HepG2 (cell line): Measurements from ENCODE around the gene IL1RL2. TPM values are rescaled to one million over a fixed set of nuclear protein-coding genes. Genes with fewer than 3 reads are reported as not detected.

Experiments used
- ATAC-seq: fragments of 200-7000 bp; cut with Tn5 transposase; 3 replicates; pipeline ENCODE4 v1.9.1; 2020; ENCODE audit warnings: mild to moderate bottlenecking, moderate library complexity
- BruUV-seq: library from RNA; stranded (reverse); fragments of 400-500 nt; replicated peaks from 2 replicates; lab custom pipeline; 2021; lab: Mats Ljungman, UMichigan
- CTCF ChIA-PET: fragments of 300-600 bp; formaldehyde crosslinking; extraction: SDS; loops from one replicate; lab custom pipeline; 2021; ENCODE audit warnings: low total read pairs, inconsistent platforms, low intra/inter-chr PET ratio; lab: Yijun Ruan, JAX
- POLR2A ChIA-PET: fragments of 350-600 bp; sonication (Branson Sonifier 250); formaldehyde crosslinking; loops from one replicate; lab custom pipeline; 2020; ENCODE audit warnings: antibody characterized with exemption, inconsistent platforms; lab: Yijun Ruan, JAX
- DNase-seq: peaks from one replicate; pipeline ENCODE4 v3.0.0-alpha.2; 2015; ENCODE audit warnings: low spot score
- FAIRE-seq: peaks from 3 replicates; lab custom pipeline; 2011; peaks lifted over from hg19 to GRCh38; lab: Jason Lieb, UNC
- H2AFZ ChIP-seq: one replicate; pipeline ENCODE4 v1.6.1; 2011; ENCODE audit warnings: low read length, inconsistent platforms
- H3K27ac ChIP-seq: fragments of 300-600 bp; 3 replicates; pipeline ENCODE4 v1.8.0; 2011; ENCODE audit warnings: mixed run types, mild to moderate bottlenecking, mixed read lengths, low read length, inconsistent platforms; ENCODE audit not compliant: insufficient read depth; ENCODE audit errors: extremely low read length
- H3K27me3 ChIP-seq, 2 experiments: fragments of 200-600 bp in 1 of 2; 2 replicates in 1 of 2; 3 replicates in 1 of 2; pipeline versions ENCODE4 v1.6.0 to v1.8.0; 2011; ENCODE audit warnings: low read length in 2 of 2, mild to moderate bottlenecking in 2 of 2, moderate library complexity in 2 of 2, inconsistent platforms in 1 of 2; ENCODE audit not compliant: insufficient read depth in 2 of 2, control insufficient read depth in 1 of 2
- H3K36me3 ChIP-seq, 2 experiments: fragments of 200-600 bp in 1 of 2; replicated peaks in 1 of 2; 2 replicates in 1 of 2; 3 replicates in 1 of 2; pipeline versions ENCODE4 v1.5.1 to v1.8.0; 2011; ENCODE audit warnings: low read length in 2 of 2, inconsistent platforms in 1 of 2; ENCODE audit not compliant: insufficient read depth in 2 of 2, control insufficient read depth in 1 of 2
- H3K4me1 ChIP-seq: 2 replicates; pipeline ENCODE4 v1.5.1; 2012; ENCODE audit warnings: low read length, inconsistent platforms; ENCODE audit not compliant: insufficient read depth
- H3K4me2 ChIP-seq: 2 replicates; pipeline ENCODE4 v1.6.0; 2011; ENCODE audit warnings: low read depth, low read length, inconsistent platforms
- H3K4me3 ChIP-seq, 3 experiments: fragments of 200-600 bp in 1 of 3; sonication (generic), shearing (Covaris generic) in 1 of 3; replicated peaks in 1 of 3; 2 replicates each; pipeline ENCODE4 v1.5.1; 2011 to 2016; ENCODE audit warnings: low read length in 3 of 3, inconsistent platforms in 2 of 3, low read depth in 2 of 3, mild to moderate bottlenecking in 2 of 3, control low read depth in 1 of 3, mixed read lengths in 1 of 3; ENCODE audit not compliant: insufficient read depth in 1 of 3
- H3K79me2 ChIP-seq: one replicate; pipeline ENCODE4 v1.6.1; 2011; ENCODE audit warnings: low read length, inconsistent platforms; ENCODE audit not compliant: insufficient read depth
- H3K9ac ChIP-seq: 2 replicates; pipeline ENCODE4 v1.6.0; 2011; ENCODE audit warnings: mild to moderate bottlenecking, low read depth, low read length, inconsistent platforms; ENCODE audit not compliant: insufficient read depth
- H3K9me3 ChIP-seq: 2 replicates; pipeline ENCODE4 v1.5.1; 2012; ENCODE audit warnings: mild to moderate bottlenecking, low read length
- H4K20me1 ChIP-seq: 2 replicates; pipeline ENCODE4 v1.6.0; 2011; ENCODE audit warnings: inconsistent platforms, mild to moderate bottlenecking, low read length, moderate library complexity; ENCODE audit not compliant: insufficient read depth
- EHMT2 ChIP-seq: fragments of 200-600 bp; sonication (generic); IDR thresholded peaks from 2 replicates; pipeline ENCODE4 v1.7.0; 2017; ENCODE audit warnings: antibody characterized with exemption, low read depth, low read length, borderline replicate concordance
- FOSL2 ChIP-seq: sonication (generic); formaldehyde crosslinking; IDR thresholded peaks from 2 replicates; pipeline ENCODE4 v1.4.0; 2020; ENCODE audit warnings: missing genetic modification reagents
- FOXK1 ChIP-seq: sonication (generic); formaldehyde crosslinking; IDR thresholded peaks from 2 replicates; pipeline ENCODE4 v1.4.0; 2020; ENCODE audit warnings: low read depth, missing genetic modification reagents, borderline replicate concordance
- FOXP1 ChIP-seq, 2 experiments: fragments of 450-650 bp in 1 of 2; IDR thresholded peaks; 2 replicates each; pipeline ENCODE4 v1.6.1; 2017 to 2018; ENCODE audit warnings: antibody characterized with exemption in 1 of 2
- GATAD2A ChIP-seq: IDR thresholded peaks from 2 replicates; pipeline ENCODE4 v1.6.1; 2016
- NFE2L1 ChIP-seq: sonication (generic); formaldehyde crosslinking; IDR thresholded peaks from 2 replicates; pipeline ENCODE4 v1.4.0; 2020; ENCODE audit warnings: missing genetic modification reagents, mild to moderate bottlenecking, borderline replicate concordance
- NR2F6 ChIP-seq, 2 experiments: IDR thresholded peaks; 2 replicates each; pipeline ENCODE4 v1.6.1; 2016; ENCODE audit warnings: antibody characterized with exemption in 1 of 2, mild to moderate bottlenecking in 1 of 2
- PPARG ChIP-seq: conservative IDR thresholded peaks from 2 replicates; pipeline ENCODE4 v1.6.1; 2016; ENCODE audit warnings: missing biosample characterization, missing genetic modification reagents
- RXRB ChIP-seq: IDR thresholded peaks from 2 replicates; pipeline ENCODE4 v1.6.1; 2016; ENCODE audit warnings: borderline replicate concordance, missing genetic modification reagents, missing compliant biosample characterization
- SALL1 ChIP-seq: sonication (generic); formaldehyde crosslinking; IDR thresholded peaks from 2 replicates; pipeline ENCODE4 v1.8.0; 2022; ENCODE audit warnings: mild to moderate bottlenecking, missing genetic modification reagents
- TBX3 ChIP-seq: fragments of 450-650 bp; IDR thresholded peaks from 2 replicates; pipeline ENCODE4 v1.6.1; 2017; ENCODE audit warnings: antibody characterized with exemption, mild to moderate bottlenecking, inconsistent platforms, borderline replicate concordance
- TCF7L2 ChIP-seq: IDR thresholded peaks from 2 replicates; pipeline ENCODE4 v1.6.1; 2011; ENCODE audit warnings: mild to moderate bottlenecking, low read depth, low read length, moderate library complexity
- ZNF350 ChIP-seq: sonication (generic); formaldehyde crosslinking; IDR thresholded peaks from 2 replicates; pipeline ENCODE4 v1.4.0; 2020; ENCODE audit warnings: mild to moderate bottlenecking, low read depth, missing genetic modification reagents, borderline replicate concordance
- ZNF605 ChIP-seq: sonication (generic); formaldehyde crosslinking; IDR thresholded peaks from 2 replicates; pipeline ENCODE4 v1.8.0; 2022; ENCODE audit warnings: mild to moderate bottlenecking, missing genetic modification reagents
- WGBS: methylation state at CpG from one replicate; pipeline ENCODE4 v1.1.6; 2017; ENCODE audit warnings: low lambda C conversion rate; 5-methylcytosine and 5-hydroxymethylcytosine counted together
- in situ Hi-C: cut with HindIII; loops from 2 replicates; pipeline ENCODE4 v1.10.0; 2017; ENCODE audit warnings: low pct_unique_long_range_greater_than_20kb; ENCODE audit not compliant: extremely low pct_ligation_motif_present
- intact Hi-C: fragments of 100-400 bp; cut with micrococcal nuclease; formaldehyde crosslinking; loops from one replicate; pipeline ENCODE4 v1.10.0; 2022; ENCODE audit not compliant: unreplicated experiment
- polyA plus RNA-seq, 8 experiments: library from polyadenylated mRNA; depleted of rRNA in 3 of 8; stranded (reverse) in 7 of 8; unstranded in 1 of 8; fragments of >200 nt; fragmentation: Illumina TruSeq in 4 of 8; extraction: Trizol in 4 of 8; gene quantifications; 2 replicates each; pipeline versions ENCODE4 v1.2.1 to v1.2.3, GENCODE V29; 2011 to 2016; ENCODE audit warnings: low read depth in 4 of 8, missing spikeins in 1 of 8, mixed read lengths in 1 of 8; ENCODE audit not compliant: insufficient read depth in 1 of 8
- total RNA-seq, 5 experiments: library from RNA; depleted of rRNA; stranded (reverse); fragments of >200 nt; fragmentation: Illumina TruSeq; extraction: Trizol; gene quantifications; 2 replicates each; pipeline ENCODE4 v1.2.3, GENCODE V29; 2016; ENCODE audit warnings: low read depth in 1 of 5
- TF ChIP-seq, protein P1 (sequence below): IDR thresholded peaks from 2 replicates; pipeline ENCODE4 v1.6.1; 2018; ENCODE audit warnings: missing genetic modification reagents, mild to moderate bottlenecking, missing compliant biosample characterization
- TF ChIP-seq, protein P2 (sequence below): sonication (generic); formaldehyde crosslinking; IDR thresholded peaks from 2 replicates; pipeline ENCODE4 v1.4.0; 2020; ENCODE audit warnings: missing genetic modification reagents
- TF ChIP-seq, protein P3 (sequence below): sonication (generic); formaldehyde crosslinking; conservative IDR thresholded peaks from 2 replicates; pipeline ENCODE4 v1.4.0; 2020; ENCODE audit warnings: mild to moderate bottlenecking, missing genetic modification reagents, moderate library complexity

Gene IL1RL2
- total and polyA plus RNA-seq, 2 of the 13 experiments (the other 11 are each of a cell fraction or from before 2014, with no cell fraction given): 0.03 TPM; not detected in 1

DNA sequence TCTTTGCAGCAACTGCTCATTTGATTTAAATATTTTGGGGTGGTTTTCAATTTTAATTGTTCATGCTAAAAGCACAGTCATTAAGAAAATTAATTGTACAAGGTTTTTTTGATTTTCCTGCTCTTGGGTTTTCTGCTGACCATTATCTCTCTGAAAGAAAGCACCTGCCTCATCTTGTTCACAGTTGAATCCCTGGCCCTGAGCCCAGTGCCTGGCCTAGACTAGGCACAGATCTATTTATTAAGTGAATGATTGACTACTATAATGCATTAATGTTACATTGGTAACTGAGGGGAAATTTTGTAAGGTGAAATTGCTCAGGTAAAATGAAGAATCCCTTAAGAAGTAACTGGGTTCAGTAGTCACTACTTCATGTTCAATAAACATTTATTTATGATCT, 22.0 kb downstream of the IL1RL2 start (continued):
- TF ChIP-seq TCF7L2: no peak
- TF ChIP-seq, all 625 proteins: peak for 0

DNA sequence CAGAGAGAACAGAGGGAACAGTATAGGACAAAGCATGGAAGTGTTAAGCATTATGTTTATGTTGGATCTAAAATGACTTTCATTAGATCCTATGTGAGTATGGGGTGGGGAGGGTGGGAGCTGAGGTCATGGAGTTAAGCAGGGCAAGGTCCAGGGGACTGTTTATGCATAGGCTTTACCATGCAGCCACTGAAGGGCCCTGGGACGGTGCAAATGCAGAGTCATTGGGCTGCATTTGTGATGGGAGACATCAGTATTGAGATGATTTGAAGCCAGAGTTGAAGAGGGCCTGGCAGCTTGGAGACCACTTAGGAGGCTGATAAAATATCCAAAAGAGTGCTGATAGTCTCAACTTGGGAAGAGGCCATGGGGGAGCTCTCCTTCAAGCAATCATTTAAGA, 22.7 kb downstream of the IL1RL2 start:
- no peak for FAIRE-seq
- in situ Hi-C loops: no loop called here
- WGBS: 0% methylated on average over 1 of the region's 1 CpG
- TF ChIP-seq GATAD2A (CRISPR knock-in tag) (0 out of 2 replicates have a peak, but pooled peaks have one; percentile 6), EHMT2 (0 out of 2 replicates have a peak, but pooled peaks have one; percentile 29), ZNF350 (no peak), FOXK1 (0 out of 2 replicates have a peak, but pooled peaks have one; percentile 33), PPARG (CRISPR knock-in tag) (no peak), NR2F6 (IDR thresholded peaks at IDR 0.05) (peak; percentile 36; the same call in 1 of the 2 replicates), NR2F6 (CRISPR knock-in tag; IDR thresholded peaks at IDR 0.05) (no peak), FOSL2 (CRISPR knock-in tag) (0 out of 2 replicates have a peak, but pooled peaks have one; percentile 6), TBX3 (no peak), SALL1 (CRISPR knock-in tag) (0 out of 2 replicates have a peak, but pooled peaks have one; percentile 25), NFE2L1 (CRISPR knock-in tag) (0 out of 2 replicates have a peak, but pooled peaks have one; percentile 31), FOXP1 (IDR thresholded peaks at IDR 0.05) (no peak), FOXP1 (CRISPR knock-in tag; IDR thresholded peaks at IDR 0.05) (no peak), ZNF605 (CRISPR knock-in tag) (no peak), RXRB (CRISPR knock-in tag) (peak; percentile 50; the same call in 1 of the 2 replicates)
- TF ChIP-seq, protein P1, sequence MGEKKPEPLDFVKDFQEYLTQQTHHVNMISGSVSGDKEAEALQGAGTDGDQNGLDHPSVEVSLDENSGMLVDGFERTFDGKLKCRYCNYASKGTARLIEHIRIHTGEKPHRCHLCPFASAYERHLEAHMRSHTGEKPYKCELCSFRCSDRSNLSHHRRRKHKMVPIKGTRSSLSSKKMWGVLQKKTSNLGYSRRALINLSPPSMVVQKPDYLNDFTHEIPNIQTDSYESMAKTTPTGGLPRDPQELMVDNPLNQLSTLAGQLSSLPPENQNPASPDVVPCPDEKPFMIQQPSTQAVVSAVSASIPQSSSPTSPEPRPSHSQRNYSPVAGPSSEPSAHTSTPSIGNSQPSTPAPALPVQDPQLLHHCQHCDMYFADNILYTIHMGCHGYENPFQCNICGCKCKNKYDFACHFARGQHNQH (CRISPR knock-in tag): no peak
- TF ChIP-seq, protein P2, sequence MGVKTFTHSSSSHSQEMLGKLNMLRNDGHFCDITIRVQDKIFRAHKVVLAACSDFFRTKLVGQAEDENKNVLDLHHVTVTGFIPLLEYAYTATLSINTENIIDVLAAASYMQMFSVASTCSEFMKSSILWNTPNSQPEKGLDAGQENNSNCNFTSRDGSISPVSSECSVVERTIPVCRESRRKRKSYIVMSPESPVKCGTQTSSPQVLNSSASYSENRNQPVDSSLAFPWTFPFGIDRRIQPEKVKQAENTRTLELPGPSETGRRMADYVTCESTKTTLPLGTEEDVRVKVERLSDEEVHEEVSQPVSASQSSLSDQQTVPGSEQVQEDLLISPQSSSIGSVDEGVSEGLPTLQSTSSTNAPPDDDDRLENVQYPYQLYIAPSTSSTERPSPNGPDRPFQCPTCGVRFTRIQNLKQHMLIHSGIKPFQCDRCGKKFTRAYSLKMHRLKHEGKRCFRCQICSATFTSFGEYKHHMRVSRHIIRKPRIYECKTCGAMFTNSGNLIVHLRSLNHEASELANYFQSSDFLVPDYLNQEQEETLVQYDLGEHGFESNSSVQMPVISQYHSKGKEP (CRISPR knock-in tag): no peak
- TF ChIP-seq, protein P3, sequence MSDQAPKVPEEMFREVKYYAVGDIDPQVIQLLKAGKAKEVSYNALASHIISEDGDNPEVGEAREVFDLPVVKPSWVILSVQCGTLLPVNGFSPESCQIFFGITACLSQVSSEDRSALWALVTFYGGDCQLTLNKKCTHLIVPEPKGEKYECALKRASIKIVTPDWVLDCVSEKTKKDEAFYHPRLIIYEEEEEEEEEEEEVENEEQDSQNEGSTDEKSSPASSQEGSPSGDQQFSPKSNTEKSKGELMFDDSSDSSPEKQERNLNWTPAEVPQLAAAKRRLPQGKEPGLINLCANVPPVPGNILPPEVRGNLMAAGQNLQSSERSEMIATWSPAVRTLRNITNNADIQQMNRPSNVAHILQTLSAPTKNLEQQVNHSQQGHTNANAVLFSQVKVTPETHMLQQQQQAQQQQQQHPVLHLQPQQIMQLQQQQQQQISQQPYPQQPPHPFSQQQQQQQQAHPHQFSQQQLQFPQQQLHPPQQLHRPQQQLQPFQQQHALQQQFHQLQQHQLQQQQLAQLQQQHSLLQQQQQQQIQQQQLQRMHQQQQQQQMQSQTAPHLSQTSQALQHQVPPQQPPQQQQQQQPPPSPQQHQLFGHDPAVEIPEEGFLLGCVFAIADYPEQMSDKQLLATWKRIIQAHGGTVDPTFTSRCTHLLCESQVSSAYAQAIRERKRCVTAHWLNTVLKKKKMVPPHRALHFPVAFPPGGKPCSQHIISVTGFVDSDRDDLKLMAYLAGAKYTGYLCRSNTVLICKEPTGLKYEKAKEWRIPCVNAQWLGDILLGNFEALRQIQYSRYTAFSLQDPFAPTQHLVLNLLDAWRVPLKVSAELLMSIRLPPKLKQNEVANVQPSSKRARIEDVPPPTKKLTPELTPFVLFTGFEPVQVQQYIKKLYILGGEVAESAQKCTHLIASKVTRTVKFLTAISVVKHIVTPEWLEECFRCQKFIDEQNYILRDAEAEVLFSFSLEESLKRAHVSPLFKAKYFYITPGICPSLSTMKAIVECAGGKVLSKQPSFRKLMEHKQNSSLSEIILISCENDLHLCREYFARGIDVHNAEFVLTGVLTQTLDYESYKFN (CRISPR knock-in tag): 0 out of 2 replicates have a peak, but pooled peaks have one; percentile 27

More for the DNA sequence above, 22.7 kb downstream of the IL1RL2 start:
- Histone ChIP-seq H3K27ac (no peak overlapping the region), H3K9me3 (no peaks in the 10 kb centered on the region), H3K79me2 (no peaks in the 10 kb centered on the region), H3K9ac (no peak overlapping the region), H2AFZ (peak overlapping the region; percentile 2), H4K20me1 (no peaks in the 10 kb centered on the region), H3K36me3 (no peaks in the 10 kb centered on the region), H3K4me3 (no peak overlapping the region), H3K4me1 (peaks cover 32% of the 10 kb centered on the region), H3K4me2 (peak overlapping the region; percentile 56), H3K27me3 (0 out of 5 replicates have a peak, but pooled peaks cover 0 to 9% of the 10 kb centered on the region in 2 experiments)
- DNase-seq (peak; percentile 62), ATAC-seq (peak; percentile 98)
- ChIA-PET POLR2A (no interaction called here), CTCF (no interaction called here)
- intact Hi-C loops: no loop called here
- BruUV-seq: no TSS peak
